ENCODE data around the gene HECA.

- TF ChIP-seq, protein P1, sequence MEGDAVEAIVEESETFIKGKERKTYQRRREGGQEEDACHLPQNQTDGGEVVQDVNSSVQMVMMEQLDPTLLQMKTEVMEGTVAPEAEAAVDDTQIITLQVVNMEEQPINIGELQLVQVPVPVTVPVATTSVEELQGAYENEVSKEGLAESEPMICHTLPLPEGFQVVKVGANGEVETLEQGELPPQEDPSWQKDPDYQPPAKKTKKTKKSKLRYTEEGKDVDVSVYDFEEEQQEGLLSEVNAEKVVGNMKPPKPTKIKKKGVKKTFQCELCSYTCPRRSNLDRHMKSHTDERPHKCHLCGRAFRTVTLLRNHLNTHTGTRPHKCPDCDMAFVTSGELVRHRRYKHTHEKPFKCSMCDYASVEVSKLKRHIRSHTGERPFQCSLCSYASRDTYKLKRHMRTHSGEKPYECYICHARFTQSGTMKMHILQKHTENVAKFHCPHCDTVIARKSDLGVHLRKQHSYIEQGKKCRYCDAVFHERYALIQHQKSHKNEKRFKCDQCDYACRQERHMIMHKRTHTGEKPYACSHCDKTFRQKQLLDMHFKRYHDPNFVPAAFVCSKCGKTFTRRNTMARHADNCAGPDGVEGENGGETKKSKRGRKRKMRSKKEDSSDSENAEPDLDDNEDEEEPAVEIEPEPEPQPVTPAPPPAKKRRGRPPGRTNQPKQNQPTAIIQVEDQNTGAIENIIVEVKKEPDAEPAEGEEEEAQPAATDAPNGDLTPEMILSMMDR (conservative IDR thresholded peaks at IDR 0.05; ENCODE audit: low read depth, low read length): no peak
- TF ChIP-seq POLR2A (IDR thresholded peaks at IDR 0.05; ENCODE audit: low read depth, low read length): no peak
- TF ChIP-seq BHLHE40 (IDR thresholded peaks at IDR 0.05; ENCODE audit: low read depth, low read length): no peak
- TF ChIP-seq, protein P2, sequence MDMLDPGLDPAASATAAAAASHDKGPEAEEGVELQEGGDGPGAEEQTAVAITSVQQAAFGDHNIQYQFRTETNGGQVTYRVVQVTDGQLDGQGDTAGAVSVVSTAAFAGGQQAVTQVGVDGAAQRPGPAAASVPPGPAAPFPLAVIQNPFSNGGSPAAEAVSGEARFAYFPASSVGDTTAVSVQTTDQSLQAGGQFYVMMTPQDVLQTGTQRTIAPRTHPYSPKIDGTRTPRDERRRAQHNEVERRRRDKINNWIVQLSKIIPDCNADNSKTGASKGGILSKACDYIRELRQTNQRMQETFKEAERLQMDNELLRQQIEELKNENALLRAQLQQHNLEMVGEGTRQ (IDR thresholded peaks at IDR 0.05; ENCODE audit: low read depth, low read length): no peak
- no peak for TF ChIP-seq RCOR1 (IDR thresholded peaks at IDR 0.05; ENCODE audit: insufficient replicate concordance, low read length)
- no peak for TF ChIP-seq NFE2L2 (IDR thresholded peaks at IDR 0.05; ENCODE audit: low read depth, low read length)
- TF ChIP-seq, protein P3, sequence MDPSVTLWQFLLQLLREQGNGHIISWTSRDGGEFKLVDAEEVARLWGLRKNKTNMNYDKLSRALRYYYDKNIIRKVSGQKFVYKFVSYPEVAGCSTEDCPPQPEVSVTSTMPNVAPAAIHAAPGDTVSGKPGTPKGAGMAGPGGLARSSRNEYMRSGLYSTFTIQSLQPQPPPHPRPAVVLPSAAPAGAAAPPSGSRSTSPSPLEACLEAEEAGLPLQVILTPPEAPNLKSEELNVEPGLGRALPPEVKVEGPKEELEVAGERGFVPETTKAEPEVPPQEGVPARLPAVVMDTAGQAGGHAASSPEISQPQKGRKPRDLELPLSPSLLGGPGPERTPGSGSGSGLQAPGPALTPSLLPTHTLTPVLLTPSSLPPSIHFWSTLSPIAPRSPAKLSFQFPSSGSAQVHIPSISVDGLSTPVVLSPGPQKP (IDR thresholded peaks at IDR 0.05; ENCODE audit: borderline replicate concordance, low read depth, low read length): no peak
- TF ChIP-seq MAFK (IDR thresholded peaks at IDR 0.05; ENCODE audit: low read depth, low read length): no peak
- no peak for TF ChIP-seq RFX5 (IDR thresholded peaks at IDR 0.05; ENCODE audit: low read depth, low read length)
- no peak for TF ChIP-seq SMC3 (IDR thresholded peaks at IDR 0.05; ENCODE audit: low read depth, low read length)
- TF ChIP-seq RAD21 (IDR thresholded peaks at IDR 0.05; ENCODE audit: low read length): no peak
- no peak for TF ChIP-seq FOS (IDR thresholded peaks at IDR 0.05; ENCODE audit: low read depth, low read length)
- TF ChIP-seq CEBPB (IDR thresholded peaks at IDR 0.05; ENCODE audit: low read depth, low read length): no peak
- no peak for TF ChIP-seq MXI1 (IDR thresholded peaks at IDR 0.05; ENCODE audit: borderline replicate concordance, low read depth, low read length)
Observed at GRCh38 chr6:139151425-139152087, 16.7 kb downstream of the HECA start.
